Mucosa of gallbladder (tissue), 1 donor: ENCODE measurements around the gene PERCC1. TPM values are rescaled to one million over a fixed set of nuclear protein-coding genes. Genes with fewer than 3 reads are reported as not detected.
"Not testable (repeated sequence)": the region's sequence is repeated elsewhere in the genome, so short reads cannot be mapped to it uniquely, and the experiment has no call there.

ENCODE experiments used
- DNase-seq: peaks from one replicate; pipeline ENCODE4 v3.0.0-alpha.2; 2020; ENCODE audit warnings: low spot score
- total RNA-seq: library from RNA; stranded (reverse); gene quantifications from one replicate; pipeline ENCODE4 v1.2.1, GENCODE V29; 2021
- donor health status: DM: no; HTN: no; CAD: no.

PERCC1 gene
- total RNA-seq, 1 donor from 2014 or later = not detected

DNA sequence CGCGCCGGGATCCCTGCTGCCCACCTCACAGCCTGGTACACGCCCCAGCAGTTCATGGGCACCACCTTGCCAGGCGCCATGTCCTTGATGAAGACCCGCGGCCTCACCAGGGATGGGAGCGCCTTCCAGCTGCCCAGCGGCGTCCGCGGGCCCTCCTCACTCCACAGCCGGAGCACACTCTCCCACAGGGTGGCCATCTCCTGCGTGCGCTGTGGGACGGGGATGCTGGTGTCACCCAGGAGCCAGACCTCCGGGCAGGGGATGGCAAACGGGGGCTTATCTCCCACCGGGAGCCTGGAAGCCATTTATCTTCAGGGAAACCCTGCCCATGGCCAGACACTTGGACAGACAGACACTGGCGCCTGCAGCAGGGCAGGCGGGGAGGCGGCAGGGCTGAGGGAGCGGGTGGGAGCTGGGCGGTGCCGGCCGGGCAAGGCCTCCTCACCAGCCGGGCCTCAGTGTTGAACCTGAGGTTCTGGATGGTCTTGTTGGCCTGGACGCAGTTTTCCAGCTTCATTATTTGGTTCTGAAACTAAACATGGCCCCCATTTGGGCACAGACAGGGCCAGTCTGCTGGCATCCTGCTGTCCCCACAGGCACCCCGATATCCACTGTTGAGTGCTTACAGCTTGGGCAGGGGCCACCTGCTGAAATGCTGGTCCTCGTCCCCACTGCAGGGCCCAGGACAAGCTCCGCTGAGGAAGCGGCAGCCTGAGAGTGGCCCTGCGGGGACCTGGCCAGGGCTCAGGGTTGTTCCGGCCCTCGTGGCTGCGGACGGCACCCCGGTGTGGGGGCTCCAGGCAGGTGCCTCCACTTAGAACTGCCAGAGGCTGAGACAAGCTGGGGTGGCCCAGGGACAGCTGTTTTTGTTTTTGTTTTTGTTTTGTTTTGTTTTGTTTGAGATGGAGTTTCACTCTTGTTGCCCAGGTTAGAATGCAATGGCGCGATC, 4.0 kb downstream of the PERCC1 start:
- DNase-seq = no peak

GRCh38 chr16:1435921-1436697, 5.2 kb downstream of the PERCC1 start:
- no peak for DNase-seq

GRCh38 chr16:1436731-1437355, 6.0 kb downstream of the PERCC1 start:
- DNase-seq = no peak

- no peak for DNase-seq
Measured at GRCh38 chr16:1437606-1438005, 6.7 kb downstream of the PERCC1 start.

DNA sequence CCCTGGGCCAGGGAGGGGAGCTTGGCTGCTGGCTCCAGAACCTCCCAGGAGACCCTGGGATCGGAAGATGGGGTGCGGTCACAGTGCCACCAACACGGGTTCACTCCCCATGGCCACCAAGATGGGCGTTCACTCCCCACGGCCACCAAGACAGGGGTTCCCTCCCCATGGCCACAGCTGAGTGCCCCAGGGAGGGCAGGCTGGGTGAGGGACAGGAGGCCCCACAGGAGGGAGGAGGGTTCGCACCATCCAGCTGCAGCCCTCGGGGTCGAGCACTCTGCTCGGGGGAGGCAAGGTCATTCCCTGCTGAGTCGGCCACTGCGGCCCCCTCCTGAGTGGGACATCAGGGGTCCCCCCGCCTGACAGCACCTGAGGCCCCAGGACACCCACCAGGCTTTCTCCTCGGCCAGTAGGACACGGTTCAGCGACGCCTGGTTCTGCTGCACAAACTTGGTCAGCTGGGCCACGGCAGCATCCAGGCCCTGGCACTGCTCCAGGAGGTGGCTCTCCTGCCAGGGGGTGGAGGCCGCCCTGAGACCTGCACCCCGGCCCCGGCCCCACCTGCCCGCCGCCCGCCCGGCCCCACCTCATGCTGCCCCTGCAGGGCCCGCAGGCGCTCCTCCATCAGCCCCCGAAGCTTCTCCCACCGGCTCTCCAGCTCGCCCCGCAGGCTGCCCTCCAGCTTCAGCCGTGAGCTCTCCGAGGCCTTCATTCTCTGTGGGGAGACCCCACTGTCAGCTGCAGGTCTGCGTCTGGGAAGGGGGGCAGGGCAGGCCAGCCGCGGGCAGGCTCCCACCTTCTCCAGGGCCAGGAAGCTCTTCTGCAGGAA, 7.6 kb downstream of the PERCC1 start:
- no peak for DNase-seq

GRCh38 chr16:1439058-1439698, 8.3 kb downstream of the PERCC1 start:
- no peak for DNase-seq

DNA sequence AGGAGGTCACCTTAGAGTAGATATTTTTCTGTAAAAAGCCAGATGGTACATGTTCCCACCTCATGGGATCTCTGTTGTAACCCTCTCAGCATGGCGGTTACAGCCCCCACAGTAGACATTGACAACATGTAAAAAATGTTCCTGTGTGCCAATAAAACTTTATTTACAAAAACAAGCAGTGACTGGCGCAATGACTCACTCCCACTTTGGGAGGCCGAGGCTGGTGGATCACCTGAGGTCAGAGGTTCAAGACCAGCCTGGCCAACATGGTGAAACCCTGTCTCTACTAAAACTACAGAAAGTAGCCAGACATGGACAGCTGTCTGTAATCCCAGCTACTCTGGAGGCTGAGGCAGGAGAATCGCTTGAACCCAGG, 8.8 kb downstream of the PERCC1 start:
- not testable (repeated sequence) for DNase-seq

DNA sequence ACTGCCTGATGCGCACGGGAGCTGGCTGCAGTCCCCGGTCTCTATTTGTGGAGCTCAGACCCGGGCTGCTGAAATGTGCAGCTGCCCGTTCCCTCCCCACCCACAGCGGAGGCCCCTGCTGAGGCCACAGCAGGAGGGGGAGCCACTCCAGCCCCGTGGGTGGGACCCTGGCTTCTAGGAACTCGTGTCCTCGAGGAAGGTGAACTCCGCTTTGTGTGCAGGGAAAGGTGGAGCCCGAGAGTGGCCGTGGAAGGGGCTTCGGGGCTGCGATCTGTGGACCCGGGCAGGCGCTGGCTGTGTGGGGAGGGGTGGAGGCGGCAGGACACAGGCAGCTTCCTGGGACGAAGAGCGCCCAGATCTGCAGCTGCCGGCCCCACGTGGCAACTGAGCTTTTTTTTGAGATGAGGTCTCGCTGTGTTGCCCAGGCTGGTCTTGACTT, 10.5 kb downstream of the PERCC1 start:
- no peak for DNase-seq

DNA sequence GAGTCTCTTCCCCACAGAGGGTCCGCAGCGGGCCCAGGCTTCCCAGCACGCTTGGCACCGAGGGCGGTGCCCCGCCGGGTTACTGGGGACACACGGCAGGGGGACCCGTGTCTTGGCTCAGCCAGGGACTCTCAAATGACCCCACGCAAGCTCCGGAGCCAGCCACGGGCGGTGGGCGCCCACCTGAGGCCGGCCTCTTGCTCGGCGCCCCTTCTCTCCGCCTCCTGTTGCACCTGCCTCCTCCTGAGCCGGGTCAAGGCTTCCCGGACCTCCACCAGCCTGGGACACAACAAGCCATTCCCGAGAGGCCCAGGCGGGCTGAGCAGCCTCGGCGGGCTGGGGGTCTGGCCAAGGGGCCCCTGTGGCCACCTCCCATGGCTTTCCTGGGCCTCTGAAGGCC, 11.8 kb downstream of the PERCC1 start:
- no peak for DNase-seq

DNA sequence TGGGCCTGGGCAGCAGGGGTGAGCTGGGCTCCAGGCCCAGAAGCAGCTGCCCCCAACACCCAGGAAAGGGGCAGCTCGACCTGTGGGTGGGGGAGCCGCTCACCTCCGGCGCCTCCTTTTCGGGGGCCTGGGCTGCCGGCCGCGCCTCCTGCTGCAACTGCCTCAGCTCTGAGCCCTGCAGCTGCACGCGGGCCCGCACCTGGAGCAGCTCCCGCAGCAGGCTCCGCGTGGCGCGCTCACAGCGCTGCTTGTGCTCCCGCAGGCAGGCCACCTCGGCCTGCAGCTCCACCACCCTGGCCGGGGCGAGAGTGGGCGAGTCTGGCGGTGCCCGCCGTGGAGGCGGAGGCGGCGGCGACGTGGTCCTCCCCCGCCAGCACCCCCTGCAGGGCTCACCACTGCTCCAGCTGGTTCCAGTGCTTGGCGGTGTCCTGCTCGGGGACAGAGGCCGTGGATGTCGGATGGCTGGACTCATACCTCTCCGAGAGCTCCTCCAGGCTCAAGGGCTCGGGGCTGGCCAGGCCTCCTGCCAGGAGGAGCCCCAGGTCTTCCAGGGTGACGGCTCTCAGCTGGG, 12.6 kb downstream of the PERCC1 start:
- no peak for DNase-seq

- no peak for DNase-seq
Measured at GRCh38 chr16:1443980-1444729, 13.3 kb downstream of the PERCC1 start, which contains the start of gene CCDC154. Gene CCDC154, minus strand, starts transcription at chr16:1444556. Its CDS starts 234 bp downstream, at chr16:1444322.

- no peak for DNase-seq
Measured at GRCh38 chr16:1444730-1445517, 14.0 kb downstream of the PERCC1 start.

DNA sequence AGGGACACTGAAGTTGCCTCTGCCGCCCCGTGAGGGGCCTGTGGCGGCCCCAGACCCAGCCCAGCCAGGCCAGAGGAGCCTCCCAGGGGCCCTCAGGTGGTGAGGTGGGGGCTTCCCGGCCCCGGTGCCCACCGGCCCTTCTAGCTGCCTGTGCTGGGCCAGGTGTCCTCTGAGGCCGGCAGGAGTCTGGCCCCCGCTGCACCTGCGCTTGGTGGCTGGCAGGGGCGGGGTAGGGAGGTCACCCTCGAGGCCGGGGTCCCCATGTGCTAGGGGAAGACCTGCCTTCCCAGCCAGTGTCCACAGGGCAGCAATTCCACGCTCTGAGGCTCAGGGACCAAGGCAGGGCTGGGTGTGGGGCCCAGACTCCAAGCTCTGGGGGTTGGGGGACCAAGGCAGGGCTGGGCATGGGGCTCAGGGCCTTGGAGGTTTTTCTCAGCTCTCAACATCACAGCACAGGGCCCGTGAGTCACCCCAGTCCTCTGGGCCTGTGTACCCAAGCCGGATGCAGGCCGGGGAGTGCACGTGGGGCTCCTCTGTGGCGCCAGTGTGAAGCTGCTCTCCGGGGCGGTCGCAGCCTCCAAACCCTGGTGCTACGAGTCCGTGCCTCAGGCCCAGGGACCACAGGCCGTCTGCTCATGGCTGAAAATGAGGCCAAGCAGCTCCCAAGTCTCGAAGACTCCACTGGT, 14.8 kb downstream of the PERCC1 start:
- DNase-seq = no peak

GRCh38 chr16:1446296-1447080, 15.6 kb downstream of the PERCC1 start:
- DNase-seq = no peak

- DNase-seq = no peak
Measured at GRCh38 chr16:1447965-1448364, 17.1 kb downstream of the PERCC1 start.

DNA sequence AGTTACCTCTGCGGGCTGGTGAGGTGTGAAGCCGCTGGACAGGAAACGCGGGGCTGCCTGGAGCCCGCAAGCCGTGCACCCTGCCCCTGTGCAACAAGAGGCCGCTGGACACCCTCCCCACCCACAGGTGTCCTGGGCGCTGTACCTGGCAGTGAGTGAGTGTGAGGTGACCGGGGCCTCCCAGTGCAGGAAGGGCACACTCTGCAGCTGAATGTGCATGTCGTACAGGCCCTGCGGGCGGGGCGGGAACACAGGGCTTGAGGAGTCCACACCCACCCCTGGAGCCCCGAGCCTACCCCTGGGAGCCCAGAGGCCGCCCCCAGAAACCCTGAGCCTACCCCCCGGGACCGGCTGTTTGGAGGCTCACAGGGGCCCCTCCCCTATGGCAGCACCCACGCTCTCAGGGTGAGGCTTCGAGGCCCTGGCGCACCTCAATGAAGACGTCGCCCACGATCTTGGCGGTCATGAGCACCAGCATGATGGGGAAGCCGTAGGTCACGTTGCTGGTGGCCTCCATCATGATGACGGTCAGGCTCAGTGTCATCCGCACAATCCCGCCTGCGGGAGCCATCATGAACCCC, 17.7 kb downstream of the PERCC1 start:
- no peak for DNase-seq

- no peak for DNase-seq
Measured at GRCh38 chr16:1449201-1449788, 18.4 kb downstream of the PERCC1 start.
